ENCODE measurements around the gene ADAMTS15.

ADAMTS15 gene

GRCh38 chr11:130486987-130487923 is 38.8 kb downstream of the ADAMTS15 start:
- H3K36me3 ChIP-seq (ENCODE audit: control insufficient read depth, insufficient read depth, low read length): no peaks in the 10 kb centered on the region
- no peak for TF ChIP-seq CTCF (IDR thresholded peaks at IDR 0.05; ENCODE audit: insufficient read depth, low read length, poor library complexity, severe bottlenecking)
- no peak overlapping the region for H3K4me3 ChIP-seq (replicated peaks; ENCODE audit: low read depth, low read length)
- no peaks in the 10 kb centered on the region; the same call in none of the 2 replicates for H3K27me3 ChIP-seq (replicated peaks; ENCODE audit: control insufficient read depth, insufficient read depth, low read length)
- no peak for DNase-seq (ENCODE audit: extremely low read depth, insufficient read length)

GRCh38 chr11:130487924-130488815 is 39.7 kb downstream of the ADAMTS15 start:
- no peaks in the 10 kb centered on the region; the same call in 1 of the 2 replicates for H3K27me3 ChIP-seq (replicated peaks; ENCODE audit: control insufficient read depth, insufficient read depth, low read length)
- H3K36me3 ChIP-seq (ENCODE audit: control insufficient read depth, insufficient read depth, low read length): no peaks in the 10 kb centered on the region
- no peak for DNase-seq (ENCODE audit: extremely low read depth, insufficient read length)
- H3K4me3 ChIP-seq (replicated peaks; ENCODE audit: low read depth, low read length): no peak overlapping the region
- TF ChIP-seq CTCF (IDR thresholded peaks at IDR 0.05; ENCODE audit: insufficient read depth, low read length, poor library complexity, severe bottlenecking): no peak

GRCh38 chr11:130488848-130489584 is 40.6 kb downstream of the ADAMTS15 start:
- no peak overlapping the region for H3K4me3 ChIP-seq (replicated peaks; ENCODE audit: low read depth, low read length)
- no peaks in the 10 kb centered on the region for H3K36me3 ChIP-seq (ENCODE audit: control insufficient read depth, insufficient read depth, low read length)
- DNase-seq (ENCODE audit: extremely low read depth, insufficient read length): no peak
- TF ChIP-seq CTCF (IDR thresholded peaks at IDR 0.05; ENCODE audit: insufficient read depth, low read length, poor library complexity, severe bottlenecking): no peak
- no peaks in the 10 kb centered on the region; the same call in 1 of the 2 replicates for H3K27me3 ChIP-seq (replicated peaks; ENCODE audit: control insufficient read depth, insufficient read depth, low read length)

GRCh38 chr11:130489716-130490115 is 41.3 kb downstream of the ADAMTS15 start:
- DNase-seq (ENCODE audit: extremely low read depth, insufficient read length): no peak
- TF ChIP-seq CTCF (IDR thresholded peaks at IDR 0.05; ENCODE audit: insufficient read depth, low read length, poor library complexity, severe bottlenecking): no peak
- Histone ChIP-seq H3K27me3 (replicated peaks; ENCODE audit: control insufficient read depth, insufficient read depth, low read length) (no peaks in the 10 kb centered on the region; the same call in 1 of the 2 replicates), H3K36me3 (ENCODE audit: control insufficient read depth, insufficient read depth, low read length) (no peaks in the 10 kb centered on the region), H3K4me3 (replicated peaks; ENCODE audit: low read depth, low read length) (no peak overlapping the region)

GRCh38 chr11:130490682-130491449 is 42.4 kb downstream of the ADAMTS15 start:
- TF ChIP-seq CTCF (IDR thresholded peaks at IDR 0.05; ENCODE audit: insufficient read depth, low read length, poor library complexity, severe bottlenecking): no peak
- no peaks in the 10 kb centered on the region; the same call in 1 of the 2 replicates for H3K27me3 ChIP-seq (replicated peaks; ENCODE audit: control insufficient read depth, insufficient read depth, low read length)
- no peak overlapping the region for H3K4me3 ChIP-seq (replicated peaks; ENCODE audit: low read depth, low read length)
- DNase-seq (ENCODE audit: extremely low read depth, insufficient read length): no peak
- H3K36me3 ChIP-seq (ENCODE audit: control insufficient read depth, insufficient read depth, low read length): no peaks in the 10 kb centered on the region
